HCT116 (cell line): ENCODE data around the gene KERA. TPM values are rescaled to one million over a fixed set of nuclear protein-coding genes. Genes with fewer than 3 reads are reported as not detected.

ENCODE experiments used
- ATAC-seq: fragments of 200-7000 bp; cut with Tn5 transposase; 2 replicates; pipeline ENCODE4 v1.9.1; 2020; ENCODE audit warnings: mild to moderate bottlenecking, moderate library complexity
- BruUV-seq: library from RNA; stranded (reverse); fragments of 400-500 nt; replicated peaks from 2 replicates; lab custom pipeline; 2021; lab: Mats Ljungman, UMichigan
- CTCF ChIA-PET: fragments of 300-600 bp; sonication (Branson Sonifier 250); formaldehyde crosslinking; loops from one replicate; lab custom pipeline; 2021; ENCODE audit warnings: antibody characterized with exemption; lab: Charles Lee
- POLR2A ChIA-PET: fragments of 300-600, 350-600 bp; sonication (Branson Sonifier 250); formaldehyde crosslinking; loops from one replicate; lab custom pipeline; 2021; ENCODE audit warnings: antibody characterized with exemption; lab: Charles Lee
- RAD21 ChIA-PET, 2 experiments: fragments of 300-600 bp; sonication (Branson Sonifier 250); formaldehyde crosslinking; loops; one replicate each; lab custom pipeline; 2023; ENCODE audit warnings: low total read pairs in 2 of 2; ENCODE audit not compliant: uncharacterized antibody in 2 of 2, unreplicated experiment in 2 of 2, low non-redundant PET in 1 of 2; lab: Charles Lee
- DNase-seq: peaks from one replicate; pipeline ENCODE4 v3.0.0-alpha.2; 2010; ENCODE audit warnings: low read depth, low spot score
- H2AFZ ChIP-seq: fragments of 200-600 bp; shearing (Covaris generic), sonication (generic); 2 replicates; pipeline ENCODE4 v1.6.1; 2017; ENCODE audit warnings: low read depth, mixed run types, mixed read lengths, antibody characterized with exemption, low read length; ENCODE audit not compliant: poor library complexity, severe bottlenecking
- H3K27ac ChIP-seq: 2 replicates; pipeline ENCODE4 v1.5.1; 2012; ENCODE audit warnings: low read depth, low read length
- H3K27me3 ChIP-seq: fragments of 200-600 bp; sonication (generic); 2 replicates; pipeline ENCODE4 v1.6.1; 2016; ENCODE audit warnings: mixed run types, low read length, mixed read lengths; ENCODE audit not compliant: insufficient read depth
- H3K36me3 ChIP-seq, 2 experiments: fragments of 200-500 bp in 1 of 2; fragments of 200-600 bp in 1 of 2; sonication (Bioruptor generic) in 1 of 2; sonication (generic) in 1 of 2; 2 replicates each; pipeline versions ENCODE4 v1.5.1 to v1.6.1; 2014 to 2016; ENCODE audit warnings: low read length in 2 of 2, inconsistent platforms in 1 of 2, mixed read lengths in 1 of 2, mixed run types in 1 of 2; ENCODE audit not compliant: insufficient read depth in 2 of 2, control insufficient read depth in 1 of 2
- H3K4me1 ChIP-seq, 2 experiments: fragments of 200-600 bp in 1 of 2; sonication (generic) in 1 of 2; 2 replicates each; pipeline versions ENCODE4 v1.5.1 to v1.6.1; 2012 to 2017; ENCODE audit warnings: low read length in 2 of 2, inconsistent platforms in 1 of 2, mild to moderate bottlenecking in 1 of 2, mixed read lengths in 1 of 2, mixed run types in 1 of 2, moderate library complexity in 1 of 2; ENCODE audit not compliant: insufficient read depth in 2 of 2, control insufficient read depth in 1 of 2
- H3K4me2 ChIP-seq: fragments of 200-600 bp; sonication (generic); 2 replicates; pipeline ENCODE4 v1.6.1; 2017; ENCODE audit warnings: mixed run types, low read length, mixed read lengths
- H3K4me3 ChIP-seq, 2 experiments: fragments of 200-600 bp in 1 of 2; sonication (generic) in 1 of 2; replicated peaks in 1 of 2; 2 replicates each; pipeline ENCODE4 v1.5.1; 2011 to 2016; ENCODE audit warnings: low read length in 2 of 2, control low read depth in 1 of 2, low read depth in 1 of 2, mild to moderate bottlenecking in 1 of 2, mixed read lengths in 1 of 2, mixed run types in 1 of 2
- H3K79me2 ChIP-seq: fragments of 200-600 bp; sonication (generic); 2 replicates; pipeline ENCODE4 v1.6.1; 2017; ENCODE audit warnings: mild to moderate bottlenecking, mixed run types, low read length, moderate library complexity, mixed read lengths; ENCODE audit not compliant: insufficient read depth
- H3K9ac ChIP-seq: fragments of 200-600 bp; sonication (generic); 2 replicates; pipeline ENCODE4 v1.6.1; 2016; ENCODE audit warnings: low read length, mixed read lengths
- H3K9me2 ChIP-seq: fragments of 200-600 bp; sonication (generic), shearing (Covaris generic); 2 replicates; pipeline ENCODE4 v1.6.1; 2017; ENCODE audit warnings: mixed run types, mild to moderate bottlenecking, moderate library complexity; ENCODE audit not compliant: insufficient read depth
- H3K9me3 ChIP-seq, 2 experiments: fragments of 200-500 bp in 1 of 2; fragments of 200-600 bp in 1 of 2; sonication (Bioruptor generic) in 1 of 2; sonication (generic) in 1 of 2; 2 replicates each; pipeline ENCODE4 v1.6.1; 2014 to 2017; ENCODE audit warnings: low read length in 2 of 2, mixed read lengths in 2 of 2, inconsistent platforms in 1 of 2, low read depth in 1 of 2, mild to moderate bottlenecking in 1 of 2, mixed run types in 1 of 2, moderate library complexity in 1 of 2; ENCODE audit not compliant: control insufficient read depth in 1 of 2, insufficient read depth in 1 of 2
- H4K20me1 ChIP-seq: fragments of 200-600 bp; sonication (generic), shearing (Covaris generic); 2 replicates; pipeline ENCODE4 v1.6.1; 2017; ENCODE audit warnings: mixed run types, mild to moderate bottlenecking, moderate library complexity; ENCODE audit not compliant: insufficient read depth
- CEBPB ChIP-seq: IDR thresholded peaks from 2 replicates; pipeline ENCODE4 v1.6.1; 2012; ENCODE audit warnings: low read depth
- ELF1 ChIP-seq: IDR thresholded peaks from 2 replicates; pipeline ENCODE4 v1.6.1; 2012; ENCODE audit warnings: low read depth, borderline replicate concordance
- EZH2 ChIP-seq: fragments of 200-600 bp; sonication (generic); IDR thresholded peaks from 2 replicates; pipeline ENCODE4 v1.6.1; 2017; ENCODE audit warnings: antibody characterized with exemption, mixed run types
- FOSL1 ChIP-seq: IDR thresholded peaks from 2 replicates; pipeline ENCODE4 v1.6.1; 2012; ENCODE audit warnings: low read depth
- JUND ChIP-seq: IDR thresholded peaks from 2 replicates; pipeline ENCODE4 v1.6.1; 2012
- MAX ChIP-seq: IDR thresholded peaks from 2 replicates; pipeline ENCODE4 v1.6.1; 2012
- POLR2A ChIP-seq: IDR thresholded peaks from 2 replicates; pipeline ENCODE4 v1.7.0; 2011; ENCODE audit warnings: borderline replicate concordance; ENCODE audit not compliant: insufficient read depth, insufficient read length; ENCODE audit errors: extremely low read depth
- POLR2AphosphoS5 ChIP-seq: IDR thresholded peaks from 2 replicates; pipeline ENCODE4 v1.6.1; 2011; ENCODE audit warnings: mild to moderate bottlenecking, low read depth, low read length, moderate library complexity
- REST ChIP-seq: IDR thresholded peaks from 2 replicates; pipeline ENCODE4 v1.6.1; 2012; ENCODE audit warnings: low read depth
- SIN3A ChIP-seq: IDR thresholded peaks from 2 replicates; pipeline ENCODE4 v1.6.1; 2012; ENCODE audit warnings: low read depth
- YY1 ChIP-seq: IDR thresholded peaks from 2 replicates; pipeline ENCODE4 v1.6.1; 2011; ENCODE audit warnings: low read length, low read depth, moderate library complexity, mild to moderate bottlenecking; ENCODE audit not compliant: insufficient replicate concordance; ENCODE audit errors: extremely low read depth
- ZFX ChIP-seq: fragments of 450-650 bp; IDR thresholded peaks from 2 replicates; pipeline ENCODE4 v1.6.1; 2017
- intact Hi-C: fragments of 100-400 bp; cut with micrococcal nuclease; formaldehyde crosslinking; loops from 2 replicates; pipeline ENCODE4 v1.10.0; 2022
- total RNA-seq: library from RNA; stranded (reverse); gene quantifications from one replicate; pipeline ENCODE4 v1.2.1, GENCODE V29; 2021; ENCODE audit not compliant: unreplicated experiment

Gene KERA
- total RNA-seq, 1 experiment from 2014 or later = not detected

- Histone ChIP-seq H3K27me3 (no peaks in the 10 kb centered on the region), H2AFZ (no peak overlapping the region), H3K9me2 (no peaks in the 10 kb centered on the region), H3K4me3 (no peak overlapping the region), H3K9ac (no peak overlapping the region), H3K36me3 (no peaks in the 10 kb centered on the region), H3K4me1 (no peaks in the 10 kb centered on the region), H3K9me3 (no peaks in the 10 kb centered on the region), H3K27ac (no peak overlapping the region), H3K79me2 (no peaks in the 10 kb centered on the region), H4K20me1 (no peaks in the 10 kb centered on the region), H3K4me2 (no peak overlapping the region)
- BruUV-seq = no TSS peak
- DNase-seq (no peak), ATAC-seq (no peak)
- RAD21 ChIA-PET = no interaction called here
- CTCF ChIA-PET = no interaction called here
- intact Hi-C loops = no loop called here
- POLR2A ChIA-PET = no interaction called here
- TF ChIP-seq POLR2AphosphoS5 (no peak), MAX (no peak), ELF1 (no peak), YY1 (no peak), EZH2 (no peak), SIN3A (no peak), FOSL1 (no peak), CEBPB (no peak), JUND (no peak), ZFX (no peak), POLR2A (no peak), REST (no peak)
Measured at GRCh38 chr12:91077228-91077954, 19.6 kb upstream of the KERA start.
